OCI-LY7 (cell line): ENCODE data around the gene KLHL25. TPM values are rescaled to one million over a fixed set of nuclear protein-coding genes. Genes with fewer than 3 reads are reported as not detected.
"Not testable (repeated sequence)": the region's sequence is repeated elsewhere in the genome, so short reads cannot be mapped to it uniquely, and the experiment has no call there.

ENCODE experiments used
- BruUV-seq: library from RNA; stranded (reverse); fragments of 400-500 nt; replicated peaks from 2 replicates; lab custom pipeline; 2021; lab: Mats Ljungman, UMichigan
- CTCF ChIA-PET: fragments of 300-600 bp; sonication (Branson Sonifier 250); formaldehyde crosslinking; loops from one replicate; lab custom pipeline; 2022; ENCODE audit warnings: antibody characterized with exemption; ENCODE audit not compliant: unreplicated experiment; lab: Charles Lee
- POLR2A ChIA-PET: fragments of 300-600 bp; sonication (Branson Sonifier 250); formaldehyde crosslinking; loops from one replicate; lab custom pipeline; 2022; ENCODE audit warnings: antibody characterized with exemption; lab: Charles Lee
- DNase-seq: peaks from one replicate; pipeline ENCODE4 v3.0.0-alpha.2; 2015; ENCODE audit warnings: low spot score
- H2AFZ ChIP-seq: fragments of 200-600 bp; sonication (generic), shearing (Covaris generic); 2 replicates; pipeline ENCODE4 v1.6.1; 2014; ENCODE audit warnings: mild to moderate bottlenecking, antibody characterized with exemption, low read length, moderate library complexity
- H3K27ac ChIP-seq: fragments of 200-600 bp; sonication (generic); 2 replicates; pipeline ENCODE4 v1.5.1; 2014; ENCODE audit warnings: mixed run types, low read depth, mild to moderate bottlenecking, moderate library complexity, low read length, inconsistent platforms; ENCODE audit not compliant: poor library complexity, severe bottlenecking
- H3K36me3 ChIP-seq: fragments of 200-600 bp; sonication (generic); 2 replicates; pipeline ENCODE4 v1.6.1; 2014; ENCODE audit warnings: mild to moderate bottlenecking, antibody characterized with exemption, low read length, moderate library complexity, mixed read lengths; ENCODE audit not compliant: insufficient read depth
- H3K4me1 ChIP-seq: fragments of 200-600 bp; sonication (generic); 2 replicates; pipeline ENCODE4 v1.5.1; 2014; ENCODE audit warnings: mild to moderate bottlenecking, low read length; ENCODE audit not compliant: insufficient read depth, poor library complexity, severe bottlenecking
- H3K4me2 ChIP-seq: fragments of 200-600 bp; sonication (generic); 2 replicates; pipeline ENCODE4 v1.6.1; 2014; ENCODE audit warnings: mild to moderate bottlenecking, low read length
- H3K4me3 ChIP-seq: fragments of 200-600 bp; sonication (generic); 2 replicates; pipeline ENCODE4 v1.5.1; 2014; ENCODE audit warnings: mild to moderate bottlenecking, low read depth, low read length; ENCODE audit not compliant: poor library complexity, severe bottlenecking
- H3K79me2 ChIP-seq: fragments of 200-600 bp; sonication (generic); 2 replicates; pipeline ENCODE4 v1.6.1; 2016; ENCODE audit warnings: low read depth, mild to moderate bottlenecking, low read length, moderate library complexity, mixed read lengths; ENCODE audit not compliant: insufficient read depth
- H3K9me2 ChIP-seq: fragments of 200-600 bp; sonication (generic); 2 replicates; pipeline ENCODE4 v1.6.1; 2016; ENCODE audit warnings: mild to moderate bottlenecking, low read length, mixed read lengths; ENCODE audit not compliant: insufficient read depth
- H3K9me3 ChIP-seq: fragments of 200-600 bp; sonication (generic); 2 replicates; pipeline ENCODE4 v1.6.1; 2014; ENCODE audit warnings: mild to moderate bottlenecking, mixed run types, low read length, mixed read lengths
- H4K20me1 ChIP-seq: fragments of 200-600 bp; sonication (generic); 2 replicates; pipeline ENCODE4 v1.6.1; 2014; ENCODE audit warnings: mild to moderate bottlenecking, antibody characterized with exemption, low read length, moderate library complexity, mixed read lengths; ENCODE audit not compliant: insufficient read depth
- CTCF ChIP-seq: fragments of 200-600 bp; sonication (generic); conservative IDR thresholded peaks from 2 replicates; pipeline ENCODE4 v1.5.1; 2014; ENCODE audit warnings: mild to moderate bottlenecking, antibody characterized with exemption, low read length, moderate library complexity, mixed read lengths
- EZH2phosphoT487 ChIP-seq: fragments of 200-600 bp; sonication (generic); IDR thresholded peaks from 2 replicates; pipeline ENCODE4 v1.6.1; 2018; ENCODE audit warnings: low read depth, borderline replicate concordance, mild to moderate bottlenecking, mixed run types, antibody characterized with exemption, low read length, moderate library complexity, mixed read lengths
- intact Hi-C: fragments of 100-400 bp; cut with micrococcal nuclease; formaldehyde crosslinking; loops from one replicate; pipeline ENCODE4 v1.10.0; 2022; ENCODE audit not compliant: unreplicated experiment
- total RNA-seq, 2 experiments: library from RNA; depleted of rRNA in 1 of 2; stranded (reverse); fragments of >200 nt in 1 of 2; shearing (Covaris generic) in 1 of 2; gene quantifications; 2 replicates each; pipeline ENCODE4 v1.2.3, GENCODE V29; 2014 to 2022

KLHL25 gene
- total RNA-seq, 2 experiments from 2014 or later, result 5.1 to 7.7 TPM

DNA sequence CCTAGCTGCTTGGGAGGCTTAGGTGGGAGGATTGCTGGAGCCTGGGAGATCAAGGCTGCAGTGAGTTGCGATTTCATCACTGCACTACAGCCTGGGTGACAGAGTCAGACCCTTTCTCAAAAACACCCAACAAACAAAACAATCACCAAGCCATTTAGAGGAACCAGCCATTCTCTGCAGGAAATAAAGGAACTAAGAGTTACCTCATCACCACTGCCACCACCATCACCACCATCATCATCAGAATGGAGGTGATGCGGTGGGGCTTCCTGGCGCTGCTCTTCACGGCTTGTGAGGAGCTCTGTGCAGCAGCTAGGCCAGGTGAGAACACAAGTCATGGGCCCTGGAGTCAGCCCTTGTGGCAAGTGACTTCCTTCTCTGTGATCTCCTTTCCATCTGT, 37.7 kb upstream of the KLHL25 start:
- Histone ChIP-seq H3K4me3 (no peak overlapping the region), H3K9me3 (no peaks in the 10 kb centered on the region), H3K36me3 (no peaks in the 10 kb centered on the region), H3K4me2 (no peak overlapping the region), H3K79me2 (no peaks in the 10 kb centered on the region), H3K27ac (no peak overlapping the region), H3K9me2 (no peaks in the 10 kb centered on the region), H3K4me1 (no peaks in the 10 kb centered on the region), H4K20me1 (no peaks in the 10 kb centered on the region), H2AFZ (no peak overlapping the region)
- no peak for DNase-seq
- ChIA-PET CTCF (no interaction called here), POLR2A (no interaction called here)
- intact Hi-C loops, result no loop called here
- no TSS peak for BruUV-seq
- no peak for TF ChIP-seq CTCF
- TF ChIP-seq EZH2phosphoT487, result no peak

DNA sequence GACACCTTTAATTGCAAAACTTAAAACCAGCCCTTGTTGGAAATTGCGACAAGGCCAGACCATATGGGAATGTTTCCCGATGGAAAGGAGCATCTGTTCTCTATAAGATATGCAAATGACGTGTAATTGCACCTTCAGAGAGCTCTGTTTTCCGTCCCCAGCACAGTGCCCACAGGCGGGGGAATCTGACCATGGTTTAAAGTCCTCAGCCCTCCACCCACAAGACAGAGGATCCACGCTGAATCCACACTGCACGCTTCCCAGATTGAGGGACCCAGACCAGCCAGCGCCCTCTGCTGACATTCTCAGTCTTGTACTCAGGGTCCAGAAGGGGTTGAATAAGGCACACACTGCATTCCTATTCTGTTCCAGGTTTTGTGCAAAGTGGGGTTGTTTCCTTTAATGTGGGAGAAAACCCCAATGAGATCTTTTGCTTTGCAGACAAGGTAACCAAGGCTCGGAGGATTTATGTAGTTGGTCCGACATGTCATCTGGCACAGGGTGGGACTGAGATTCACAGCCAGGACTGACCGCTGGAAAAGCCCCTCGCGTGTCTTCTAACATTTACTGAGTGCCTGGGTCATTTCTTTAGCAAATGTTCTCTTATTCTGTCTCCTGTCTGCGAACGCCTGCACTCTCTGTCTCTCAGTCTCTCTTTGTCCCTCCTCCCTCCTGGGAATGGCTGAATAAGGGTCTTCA, 36.8 kb upstream of the KLHL25 start:
- Histone ChIP-seq H3K4me3 (no peak overlapping the region), H3K9me3 (no peaks in the 10 kb centered on the region), H2AFZ (no peak overlapping the region), H3K9me2 (no peaks in the 10 kb centered on the region), H4K20me1 (no peaks in the 10 kb centered on the region), H3K79me2 (no peaks in the 10 kb centered on the region), H3K4me2 (no peak overlapping the region), H3K36me3 (no peaks in the 10 kb centered on the region), H3K4me1 (no peaks in the 10 kb centered on the region), H3K27ac (no peak overlapping the region)
- DNase-seq, result peak; percentile 34
- ChIA-PET POLR2A (no interaction called here), CTCF (no interaction called here)
- intact Hi-C loops, result no loop called here
- no TSS peak for BruUV-seq
- TF ChIP-seq CTCF (peak; percentile 77), EZH2phosphoT487 (no peak)

- H3K9me2 ChIP-seq, intact Hi-C loops, H4K20me1 ChIP-seq, DNase-seq, CTCF ChIA-PET, H3K36me3 ChIP-seq, H3K4me2 ChIP-seq, H3K9me3 ChIP-seq, H3K4me3 ChIP-seq, H3K79me2 ChIP-seq, BruUV-seq, H2AFZ ChIP-seq, H3K4me1 ChIP-seq, H3K27ac ChIP-seq: not testable (repeated sequence)
- POLR2A ChIA-PET, result interaction anchor here (1.2 kb wide), 1 partner anchor 212 kb away, joined by 3 read pairs; no protein-coding TSS in a partner anchor
Measured at GRCh38 chr15:85829754-85830153, 35.0 kb upstream of the KLHL25 start.
